HG02884 (cell line): ENCODE results near the gene CITED1.
A peak's percentile ranks its signal among the peaks of the same experiment; 100 is the strongest.
"Not testable (repeated sequence)": the region's sequence is repeated elsewhere in the genome, so short reads cannot be mapped to it uniquely, and the experiment has no call there.

Experiments used
- ATAC-seq: cut with Tn5 transposase; IDR thresholded peaks from one replicate; pipeline ENCODE4 v1.9.1; 2021; ENCODE audit warnings: mild to moderate bottlenecking, moderate library complexity; ENCODE audit not compliant: unreplicated experiment

The CITED1 gene

GRCh38 chrX:72305286-72306084, at the start of gene CITED1:
Gene CITED1 (minus strand): TSS chrX:72305914. CDS start chrX:72302869, 3,045 bp downstream.
- ATAC-seq, result no peak

GRCh38 chrX:72352786-72353185, 47.1 kb upstream of the CITED1 start:
- no peak for ATAC-seq

GRCh38 chrX:72351606-72352334, 46.1 kb upstream of the CITED1 start:
- ATAC-seq, result no peak

- peak; percentile 99 for ATAC-seq
Measured at GRCh38 chrX:72349190-72349589, 43.5 kb upstream of the CITED1 start.

GRCh38 chrX:72348247-72348979, 42.7 kb upstream of the CITED1 start:
- ATAC-seq, result no peak

GRCh38 chrX:72347366-72347765, 41.7 kb upstream of the CITED1 start:
- ATAC-seq, result no peak

- ATAC-seq, result no peak
Measured at GRCh38 chrX:72346302-72346949, 40.7 kb upstream of the CITED1 start.

GRCh38 chrX:72340626-72341025, 34.9 kb upstream of the CITED1 start:
- no peak for ATAC-seq

- ATAC-seq, result no peak
Measured at GRCh38 chrX:72340041-72340440, 34.3 kb upstream of the CITED1 start.

GRCh38 chrX:72330131-72330530, 24.4 kb upstream of the CITED1 start:
- no peak for ATAC-seq

GRCh38 chrX:72326605-72327300, 21.0 kb upstream of the CITED1 start:
- no peak for ATAC-seq

- ATAC-seq, result not testable (repeated sequence)
Measured at GRCh38 chrX:72319651-72320050, 13.9 kb upstream of the CITED1 start.

GRCh38 chrX:72317139-72317538, 11.4 kb upstream of the CITED1 start:
- no peak for ATAC-seq

- no peak for ATAC-seq
Measured at GRCh38 chrX:72316408-72317110, 10.8 kb upstream of the CITED1 start.

GRCh38 chrX:72314881-72315280, 9.2 kb upstream of the CITED1 start:
- ATAC-seq, result no peak

- ATAC-seq, result no peak
Measured at GRCh38 chrX:72313707-72314641, 8.3 kb upstream of the CITED1 start.

GRCh38 chrX:72312311-72312940, 6.7 kb upstream of the CITED1 start:
- no peak for ATAC-seq
